Measurements from ENCODE around the gene PRKRIP1.
A peak's percentile ranks its signal among the peaks of the same experiment; 100 is the strongest.
"Not testable (repeated sequence)": the region's sequence is repeated elsewhere in the genome, so short reads cannot be mapped to it uniquely, and the experiment has no call there.

The PRKRIP1 gene

DNA sequence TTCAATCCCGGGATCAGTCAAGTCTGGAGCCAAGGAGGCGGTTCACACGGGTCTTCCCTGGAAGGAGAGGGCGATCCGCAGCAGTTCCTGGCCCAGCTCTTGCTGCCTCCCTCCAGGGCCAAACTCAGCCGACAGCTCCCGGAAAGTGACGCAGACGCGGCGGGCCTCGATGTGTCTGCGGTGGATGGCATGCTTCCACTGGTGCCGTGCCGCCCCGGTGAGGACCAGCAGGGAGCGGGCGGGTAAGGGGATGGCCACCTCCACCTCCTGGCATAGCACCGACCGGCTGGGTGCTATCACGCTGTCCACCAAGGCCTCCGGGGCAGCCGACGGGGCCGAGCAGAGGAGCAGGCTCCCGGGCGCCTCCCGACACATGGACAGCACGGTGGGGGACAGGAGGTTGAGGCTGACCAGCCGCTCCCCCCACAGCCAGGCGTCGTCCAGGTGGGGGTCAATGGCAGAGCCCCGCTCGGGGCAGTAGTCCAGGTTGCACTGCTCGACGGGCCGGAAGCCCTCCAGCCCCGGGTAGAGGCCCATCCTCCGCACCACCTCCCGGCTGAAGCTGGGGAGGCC lies 61.3 kb downstream of the PRKRIP1 start:
- no peak for DNase-seq (ENCODE audit: low spot score)

DNA sequence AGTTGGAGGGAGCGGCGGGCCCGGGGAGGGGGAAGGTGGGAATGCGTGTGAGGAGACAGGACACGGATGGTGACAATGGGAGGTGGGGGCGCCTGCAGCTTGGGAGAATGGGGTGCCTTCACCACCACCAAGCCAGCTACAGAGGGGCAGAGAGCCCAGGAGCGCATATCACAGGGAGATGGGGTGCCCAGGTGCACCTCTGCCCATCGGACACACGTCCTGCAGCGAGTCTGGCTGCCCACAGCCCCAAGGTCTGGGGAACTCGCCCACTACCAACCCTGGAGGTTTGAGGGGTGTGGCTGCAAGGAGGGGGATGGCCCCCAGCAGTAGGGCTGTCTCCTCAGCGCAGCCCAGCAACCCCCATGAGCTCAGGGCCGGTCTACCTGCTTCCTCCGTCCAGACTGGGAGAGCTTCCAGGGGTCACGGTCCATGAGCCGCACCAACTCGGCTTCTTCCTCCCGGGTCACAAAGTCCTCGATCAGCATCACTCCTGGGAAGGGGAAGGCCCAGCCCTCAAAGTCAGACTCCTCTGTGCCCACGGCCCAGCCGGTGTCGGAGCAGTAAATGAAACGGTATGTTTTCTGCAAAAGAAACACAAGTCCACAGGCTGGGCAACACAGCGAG lies 63.2 kb downstream of the PRKRIP1 start:
- DNase-seq (ENCODE audit: low spot score), result no peak

- DNase-seq (ENCODE audit: low spot score), result no peak
Observed at GRCh38 chr7:102460467-102460866, 64.3 kb downstream of the PRKRIP1 start.

- DNase-seq (ENCODE audit: low spot score), result peak; percentile 20
Observed at GRCh38 chr7:102463841-102464576, 67.8 kb downstream of the PRKRIP1 start.

- peak; percentile 95 for DNase-seq (ENCODE audit: low spot score)
Observed at GRCh38 chr7:102464577-102465280, 68.6 kb downstream of the PRKRIP1 start, which contains the start of the genes ALKBH4 and LRWD1. TSS of gene ALKBH4 (minus strand) at chr7:102464863. CDS start at chr7:102464836, 27 bp downstream. TSS of gene LRWD1 (plus strand) at chr7:102464984. CDS start at chr7:102465081, 97 bp downstream.

DNA sequence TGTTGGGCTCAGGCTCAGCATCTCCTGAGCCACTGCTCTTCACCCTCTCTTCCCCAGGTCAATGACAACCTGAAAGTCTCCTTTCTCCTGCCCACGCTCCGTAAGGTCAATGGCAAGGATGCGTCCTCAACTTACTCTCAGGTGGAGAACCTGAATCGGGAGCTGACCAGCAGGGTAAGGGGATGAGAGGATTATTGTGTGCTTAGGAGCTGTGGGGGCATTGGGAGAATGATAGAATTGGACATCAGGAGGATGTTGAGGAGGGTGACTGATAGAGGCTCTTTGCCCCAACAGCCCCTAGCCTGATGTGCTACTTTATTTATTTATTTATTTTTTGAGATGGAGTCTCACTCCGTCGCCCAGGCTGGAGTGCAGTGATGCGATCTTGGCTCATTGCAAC lies 69.9 kb downstream of the PRKRIP1 start:
- no peak for DNase-seq (ENCODE audit: low spot score)

DNA sequence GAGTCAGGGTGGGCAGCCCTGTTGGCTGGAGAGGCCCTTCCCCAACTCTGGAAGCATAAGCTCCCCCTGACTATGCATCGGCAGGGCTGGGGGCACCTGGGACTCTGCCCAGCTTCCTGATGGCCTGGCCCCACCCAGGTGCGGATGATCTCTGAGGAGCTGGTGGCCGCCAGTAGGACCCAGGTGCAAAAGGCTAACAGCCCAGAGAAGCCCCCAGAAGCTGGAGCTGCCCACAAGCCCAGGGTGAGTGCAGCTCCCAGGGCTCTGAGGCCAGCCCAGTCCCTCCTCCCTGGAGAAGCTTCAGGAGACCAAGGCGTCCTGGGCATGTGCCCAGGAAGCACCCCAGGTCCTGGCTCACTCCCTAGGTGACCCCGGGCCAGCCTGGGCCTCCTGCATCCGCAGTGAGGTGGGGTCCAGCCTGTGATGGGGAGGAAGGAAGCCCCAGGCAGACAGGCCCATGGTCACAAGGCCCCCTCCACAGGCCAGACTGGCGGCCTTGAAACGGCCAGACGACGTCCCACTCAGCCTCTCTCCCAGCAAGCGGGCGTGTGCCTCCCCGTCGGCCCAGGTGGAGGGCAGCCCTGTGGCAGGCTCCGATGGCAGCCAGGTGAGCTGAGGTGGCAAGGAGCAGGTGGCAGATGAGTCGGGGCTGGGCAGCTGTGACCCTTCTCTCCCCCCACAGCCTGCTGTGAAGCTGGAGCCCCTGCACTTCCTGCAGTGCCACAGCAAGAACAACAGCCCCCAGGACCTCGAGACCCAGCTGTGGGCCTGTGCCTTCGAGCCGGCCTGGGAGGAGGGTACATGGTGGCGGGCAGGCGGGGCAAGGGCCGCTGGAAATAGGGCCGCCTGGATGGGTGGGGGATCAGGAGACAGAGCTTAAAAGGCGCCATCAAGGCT lies 71.7 kb downstream of the PRKRIP1 start:
- DNase-seq (ENCODE audit: low spot score), result no peak

DNA sequence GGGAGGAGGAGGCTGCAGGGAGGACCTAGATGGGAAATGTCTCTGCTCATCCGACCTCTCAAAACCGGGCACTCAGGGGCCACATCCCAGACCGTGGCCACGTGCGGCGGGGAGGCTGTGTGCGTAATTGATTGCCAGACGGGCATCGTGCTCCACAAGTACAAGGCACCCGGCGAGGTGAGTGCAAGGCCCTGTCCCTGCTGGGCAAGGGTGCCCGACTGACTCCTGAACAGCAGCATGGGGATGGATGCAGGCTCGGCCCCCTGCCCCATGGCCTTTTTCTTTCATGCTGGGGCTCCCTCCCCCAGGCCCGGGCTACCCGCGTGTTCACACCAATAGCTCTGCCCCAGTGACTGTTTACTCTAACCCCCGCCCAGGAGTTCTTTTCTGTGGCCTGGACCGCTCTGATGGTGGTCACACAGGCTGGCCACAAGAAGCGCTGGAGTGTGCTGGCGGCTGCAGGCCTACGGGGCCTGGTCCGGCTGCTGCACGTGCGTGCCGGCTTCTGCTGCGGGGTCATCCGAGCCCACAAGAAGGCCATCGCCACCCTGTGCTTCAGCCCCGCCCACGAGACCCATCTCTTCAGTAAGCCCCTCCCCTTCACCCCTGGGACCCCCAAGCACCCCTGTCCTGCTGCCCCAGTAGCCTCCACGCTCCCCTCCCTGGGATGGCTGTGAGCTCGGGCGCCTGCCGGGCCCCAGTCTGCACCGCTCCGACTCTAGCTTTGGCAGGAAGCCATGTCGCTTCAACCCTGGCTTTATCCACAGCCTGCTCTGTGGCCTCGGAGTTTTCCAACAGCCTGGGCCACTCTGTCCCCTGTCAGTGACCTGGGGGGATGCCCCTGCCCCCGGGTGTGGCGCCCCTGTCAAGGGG lies 72.6 kb downstream of the PRKRIP1 start:
- DNase-seq (ENCODE audit: low spot score), result no peak

GRCh38 chr7:102469351-102469971 lies 73.3 kb downstream of the PRKRIP1 start:
- no peak for DNase-seq (ENCODE audit: low spot score)

DNA sequence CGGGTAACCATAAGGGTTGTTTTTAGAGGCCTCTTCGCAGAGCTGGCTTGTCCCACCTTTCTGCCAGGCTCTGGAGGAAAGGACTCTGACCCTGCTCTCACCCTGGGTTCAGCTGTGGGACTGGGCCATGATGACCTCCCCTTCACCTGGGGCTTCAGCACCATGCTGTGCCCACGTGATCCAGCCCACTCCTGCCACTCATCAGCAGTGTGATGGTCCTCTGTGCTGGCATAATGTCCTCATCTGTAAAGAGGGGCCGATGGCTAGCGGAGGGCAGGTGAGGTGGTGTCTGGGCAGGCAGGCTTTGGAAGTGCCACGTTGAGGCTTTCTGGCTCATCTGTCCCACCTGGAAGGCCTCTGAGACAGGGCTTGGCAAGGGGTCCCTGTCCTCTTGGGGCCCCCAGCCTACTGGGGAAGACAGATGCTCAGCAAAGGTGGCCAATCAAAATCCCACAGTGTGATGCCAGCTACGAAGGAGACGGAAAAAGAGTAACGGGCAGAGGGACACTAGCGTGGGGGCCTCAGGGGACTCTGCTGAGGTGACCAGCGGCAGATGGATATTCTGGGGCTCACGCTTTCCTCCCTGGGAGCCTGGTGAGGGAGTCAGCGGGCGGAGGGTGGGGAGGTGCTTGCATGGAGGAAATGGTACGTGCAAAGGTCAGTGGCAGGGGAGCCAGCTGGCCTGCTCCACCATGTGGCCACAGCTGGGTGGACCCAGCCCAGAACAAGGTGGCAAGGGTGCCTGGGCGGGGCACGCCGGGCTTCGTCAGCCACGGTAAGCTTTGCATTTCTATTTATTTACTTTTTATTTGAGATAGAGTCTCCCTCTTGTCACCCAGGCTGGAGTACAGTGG lies 74.0 kb downstream of the PRKRIP1 start:
- DNase-seq (ENCODE audit: low spot score), result no peak

DNA sequence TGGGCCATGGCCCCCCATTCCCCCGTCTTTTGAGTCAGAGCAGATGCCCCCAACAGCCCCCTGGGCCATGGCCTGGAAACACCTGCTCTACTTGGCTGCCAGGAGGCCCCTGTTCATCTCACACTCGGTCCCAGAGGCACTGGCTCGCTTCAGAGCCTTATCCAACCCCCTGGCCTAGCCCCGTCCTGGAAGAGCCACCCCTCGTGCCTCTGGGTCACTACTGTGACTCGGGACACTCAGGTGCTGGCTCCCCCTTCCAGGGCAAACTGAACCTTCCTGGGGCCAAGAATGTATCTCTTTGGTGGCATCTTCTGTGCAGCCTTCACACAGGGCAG lies 75.6 kb downstream of the PRKRIP1 start:
- DNase-seq (ENCODE audit: low spot score), result no peak

- no peak for DNase-seq (ENCODE audit: low spot score)
Observed at GRCh38 chr7:102472126-102473041, 76.2 kb downstream of the PRKRIP1 start.

GRCh38 chr7:102473271-102473991 lies 77.3 kb downstream of the PRKRIP1 start:
- no peak for DNase-seq (ENCODE audit: low spot score)

GRCh38 chr7:102474116-102474515 lies 78.0 kb downstream of the PRKRIP1 start:
- DNase-seq (ENCODE audit: low spot score), result not testable (repeated sequence)

- DNase-seq (ENCODE audit: low spot score), result not testable (repeated sequence)
Observed at GRCh38 chr7:102474736-102475435, 78.7 kb downstream of the PRKRIP1 start.

Measured in hematopoietic multipotent progenitor cell treated with erythropoietin and hydrocortisone succinate and interleukin-3 and kit ligand, for 15 days (in vitro differentiated cells).